ENCODE measurements around the gene SUV39H2. TPM values are rescaled to one million over a fixed set of nuclear protein-coding genes. Genes with fewer than 3 reads are reported as not detected.

SUV39H2 gene
- 17.0 to 21.4 TPM (median 19.0 TPM) in 5 replicates for total RNA-seq (2022; extraction: Qiagen RNA extraction)

GRCh38 chr10:14878266-14879123 is at the start of gene SUV39H2:
Gene SUV39H2 (plus strand): TSS chr10:14878866. CDS start chr10:14878889, 23 bp downstream.

GRCh38 chr10:14837757-14838581 is 40.7 kb upstream of the SUV39H2 start, which contains the start of the genes CDNF, HSPA14 and MSANTD7:
Gene CDNF (minus strand): TSS chr10:14838037. CDS start chr10:14837946, 91 bp downstream.
Gene HSPA14 (plus strand): TSS chr10:14838306. CDS start chr10:14838403, 97 bp downstream.
Gene MSANTD7 (plus strand): TSS chr10:14838306. CDS start chr10:14842285, 3,979 bp downstream.

Other genes starting within 250 kb of the SUV39H2 start
- gene FAM107B, start 104.0 kb upstream of the SUV39H2 start, total RNA-seq (2022; extraction: Qiagen RNA extraction) = 91.6 to 120 TPM (median 118 TPM) in 5 replicates
- gene CDNF, start 40.8 kb upstream of the SUV39H2 start, total RNA-seq (2022; extraction: Qiagen RNA extraction) = 1.1 to 1.4 TPM (median 1.3 TPM) in 5 replicates
- gene HSPA14, start 40.6 kb upstream of the SUV39H2 start, total RNA-seq (2022; extraction: Qiagen RNA extraction) = 40.5 to 44.0 TPM (median 43.1 TPM) in 5 replicates
- 10.8 to 12.2 TPM (median 11.4 TPM) in 5 replicates for gene MSANTD7, start 40.6 kb upstream of the SUV39H2 start, total RNA-seq (2022; extraction: Qiagen RNA extraction)
- gene DCLRE1C, start 75.2 kb downstream of the SUV39H2 start, total RNA-seq (2022; extraction: Qiagen RNA extraction) = 3.7 to 8.1 TPM (median 5.3 TPM) in 5 replicates
- 0.48 to 1.2 TPM (median 0.80 TPM) in 5 replicates for gene MEIG1, start 80.5 kb downstream of the SUV39H2 start, total RNA-seq (2022; extraction: Qiagen RNA extraction)
- gene OLAH, start 165.1 kb downstream of the SUV39H2 start, total RNA-seq (2022; extraction: Qiagen RNA extraction) = 0.39 to 1.0 TPM (median 0.51 TPM) in 5 replicates
- gene ACBD7, start 209.9 kb downstream of the SUV39H2 start, total RNA-seq (2022; extraction: Qiagen RNA extraction) = 0.81 to 1.3 TPM (median 0.95 TPM) in 5 replicates
- gene RPP38, start 218.5 kb downstream of the SUV39H2 start, total RNA-seq (2022; extraction: Qiagen RNA extraction) = 32.8 to 36.5 TPM (median 35.0 TPM) in 5 replicates